ENCODE data around the gene NGLY1.

The NGLY1 gene

GRCh38 chr3:25782938-25783660, at the start of gene NGLY1:
Gene NGLY1, minus strand, starts transcription at chr3:25783443. Its CDS starts 53 bp downstream, at chr3:25783390.
- Mint-ChIP-seq H3K9me3 (no peaks in the 10 kb centered on the region), H3K27me3 (no peaks in the 10 kb centered on the region), H3K4me1 (peaks cover 62% of the 10 kb centered on the region), H3K27ac (peak within 1 kb of the TSS; percentile 84 to 91), H3K4me3 (peak within 1 kb of the TSS; percentile 86 to 87)
- DNase-seq (peak; percentile 84 to 86), ATAC-seq (peak; percentile 95)

- H3K9me3 Mint-ChIP-seq: no peaks in the 10 kb centered on the region
- H3K27ac Mint-ChIP-seq: peak overlapping the region in 1 of 2 donors; percentile 57
- H3K4me1 Mint-ChIP-seq: peaks cover 3% of the 10 kb centered on the region
- H3K4me3 Mint-ChIP-seq: no peak overlapping the region
- peaks cover 11% of the 10 kb centered on the region for H3K27me3 Mint-ChIP-seq
- DNase-seq (no peak), ATAC-seq (no peak)
Measured at GRCh38 chr3:25831578-25831977, 48.3 kb upstream of the NGLY1 start.

DNA sequence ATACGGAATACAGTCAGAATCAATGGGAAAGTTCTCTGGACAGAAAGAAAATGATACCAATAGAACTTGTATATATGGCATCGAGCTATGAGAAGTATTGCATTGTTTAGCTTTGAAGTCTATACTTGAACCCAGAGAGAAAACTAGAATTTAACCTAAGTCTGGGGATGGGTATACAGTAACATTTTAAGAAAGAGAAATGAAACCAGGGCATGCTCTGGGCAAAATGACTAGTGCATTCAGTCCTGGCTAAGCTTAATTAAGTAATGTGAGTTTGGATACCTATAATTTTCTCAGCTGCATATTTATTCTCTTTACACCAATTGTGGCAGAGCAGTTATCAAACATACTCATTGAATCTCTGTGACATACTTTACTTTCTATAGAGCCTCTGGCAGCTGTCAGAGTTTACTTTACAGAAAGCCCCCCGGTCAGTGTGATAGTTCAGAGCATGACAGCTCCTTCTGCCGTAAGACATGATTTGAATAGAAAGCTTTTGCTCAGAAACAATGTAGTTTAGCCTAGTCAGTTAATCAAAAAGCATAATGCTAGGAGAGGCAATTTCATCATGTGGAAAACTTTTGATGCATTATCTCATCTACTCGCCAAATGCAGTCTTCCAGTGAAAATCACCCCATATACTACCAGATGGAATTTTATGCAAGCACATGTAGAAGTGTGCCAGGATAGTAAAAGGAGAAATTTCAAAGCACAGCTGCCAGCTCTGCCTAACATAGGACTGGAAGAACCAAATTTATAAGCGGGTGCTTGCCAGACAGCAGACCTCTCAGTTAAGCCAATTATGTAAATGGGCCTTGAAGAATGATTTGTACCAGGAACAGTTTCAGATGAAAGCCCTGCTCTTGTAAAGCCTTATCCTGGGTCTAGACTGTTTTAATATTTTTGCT, 47.4 kb upstream of the NGLY1 start:
- peaks cover 12% of the 10 kb centered on the region for H3K4me1 Mint-ChIP-seq
- no peak overlapping the region for H3K4me3 Mint-ChIP-seq
- DNase-seq (no peak), ATAC-seq (no peak)
- peaks cover 11% of the 10 kb centered on the region for H3K27me3 Mint-ChIP-seq
- no peaks in the 10 kb centered on the region for H3K9me3 Mint-ChIP-seq
- peak overlapping the region in 1 of 2 donors; percentile 74 for H3K27ac Mint-ChIP-seq

- no peaks in the 10 kb centered on the region for H3K27me3 Mint-ChIP-seq
- H3K4me3 Mint-ChIP-seq: no peak overlapping the region
- no peak for DNase-seq
- no peak for ATAC-seq
- peaks cover 12% of the 10 kb centered on the region for H3K4me1 Mint-ChIP-seq
- H3K27ac Mint-ChIP-seq: peak overlapping the region in 1 of 2 donors; percentile 79
- peaks cover 0 to 4% of the 10 kb centered on the region in 2 donors for H3K9me3 Mint-ChIP-seq
Measured at GRCh38 chr3:25826510-25826909, 43.3 kb upstream of the NGLY1 start.

- peaks cover 0 to 4% of the 10 kb centered on the region in 2 donors for H3K9me3 Mint-ChIP-seq
- no peak overlapping the region for H3K4me3 Mint-ChIP-seq
- no peaks in the 10 kb centered on the region for H3K27me3 Mint-ChIP-seq
- no peak overlapping the region for H3K27ac Mint-ChIP-seq
- peaks cover 12% of the 10 kb centered on the region for H3K4me1 Mint-ChIP-seq
- DNase-seq (no peak), ATAC-seq (no peak)
Measured at GRCh38 chr3:25823314-25823713, 40.1 kb upstream of the NGLY1 start.

- Mint-ChIP-seq H3K4me1 (peaks cover 12% of the 10 kb centered on the region), H3K4me3 (no peak overlapping the region), H3K27ac (no peak overlapping the region), H3K9me3 (peaks cover 0 to 4% of the 10 kb centered on the region in 2 donors), H3K27me3 (no peaks in the 10 kb centered on the region)
- DNase-seq (no peak), ATAC-seq (no peak)
Measured at GRCh38 chr3:25821746-25822573, 38.7 kb upstream of the NGLY1 start.

DNA sequence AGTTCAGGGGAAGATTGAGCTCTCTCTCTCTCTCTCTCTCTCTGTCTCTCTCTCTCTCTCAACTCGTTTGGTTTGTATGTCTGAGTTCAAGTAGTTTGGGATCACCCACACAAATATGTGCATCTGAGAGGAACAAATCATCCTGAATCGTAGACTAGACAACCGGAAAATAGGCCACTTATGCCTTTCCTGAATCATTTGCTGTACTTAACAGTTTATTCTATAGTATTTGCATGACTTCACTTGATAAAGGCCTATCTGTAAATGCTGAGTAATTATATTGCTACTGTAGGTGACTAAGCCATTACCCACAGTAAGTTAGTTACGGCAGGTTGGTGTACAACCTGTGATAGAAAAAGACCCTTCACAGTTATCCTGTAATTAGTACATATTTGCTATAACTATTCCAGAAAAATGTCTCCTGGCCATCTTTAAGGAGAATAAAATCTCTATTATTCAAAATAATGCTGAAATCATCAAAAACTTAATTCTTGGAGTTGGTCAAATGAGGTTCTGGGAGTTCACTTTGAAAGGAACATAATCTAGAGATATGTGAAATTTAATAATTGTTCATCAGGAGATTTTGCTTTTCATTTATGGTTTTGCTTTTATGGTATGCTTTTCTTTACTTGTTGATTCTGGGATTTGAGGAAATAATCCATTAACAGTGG, 37.7 kb upstream of the NGLY1 start:
- Mint-ChIP-seq H3K27me3 (no peaks in the 10 kb centered on the region), H3K27ac (no peak overlapping the region), H3K4me3 (no peak overlapping the region), H3K9me3 (peaks cover 0 to 4% of the 10 kb centered on the region in 2 donors), H3K4me1 (peaks cover 3% of the 10 kb centered on the region)
- DNase-seq (no peak), ATAC-seq (no peak)

- ATAC-seq: no peak
- DNase-seq: no peak
- H3K9me3 Mint-ChIP-seq: peaks cover 0 to 4% of the 10 kb centered on the region in 2 donors
- no peak overlapping the region for H3K27ac Mint-ChIP-seq
- H3K4me1 Mint-ChIP-seq: no peaks in the 10 kb centered on the region
- no peaks in the 10 kb centered on the region for H3K27me3 Mint-ChIP-seq
- no peak overlapping the region for H3K4me3 Mint-ChIP-seq
Measured at GRCh38 chr3:25820366-25820765, 37.1 kb upstream of the NGLY1 start.

DNA sequence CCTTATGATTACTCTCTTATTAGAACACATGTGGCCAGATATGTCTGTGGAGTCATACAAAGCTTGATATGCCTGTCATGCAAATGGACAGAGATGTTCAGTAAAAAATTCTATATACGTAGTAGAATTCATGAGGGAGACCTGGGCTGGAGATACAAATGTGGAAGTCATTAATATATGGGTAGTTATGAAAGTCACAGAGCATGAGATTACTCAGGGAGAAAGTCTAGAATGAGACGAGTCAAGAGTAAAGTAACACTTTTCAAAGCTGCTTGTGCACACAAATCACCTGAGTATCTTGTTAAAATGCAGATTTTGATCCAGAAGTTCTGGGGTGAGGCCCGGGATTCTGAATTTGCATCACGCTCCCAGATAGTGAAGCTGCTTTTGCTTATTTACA, 35.1 kb upstream of the NGLY1 start:
- ATAC-seq: no peak
- Mint-ChIP-seq H3K27me3 (no peaks in the 10 kb centered on the region), H3K4me3 (no peak overlapping the region), H3K27ac (no peak overlapping the region), H3K9me3 (no peaks in the 10 kb centered on the region), H3K4me1 (no peaks in the 10 kb centered on the region)
- DNase-seq: no peak

GRCh38 chr3:25817638-25818037, 34.4 kb upstream of the NGLY1 start:
- Mint-ChIP-seq H3K27me3 (no peaks in the 10 kb centered on the region), H3K4me1 (no peaks in the 10 kb centered on the region), H3K27ac (no peak overlapping the region), H3K4me3 (no peak overlapping the region), H3K9me3 (no peaks in the 10 kb centered on the region)
- ATAC-seq (no peak), DNase-seq (no peak)

- DNase-seq: no peak
- Mint-ChIP-seq H3K4me1 (no peaks in the 10 kb centered on the region), H3K9me3 (no peaks in the 10 kb centered on the region), H3K4me3 (no peak overlapping the region), H3K27ac (no peak overlapping the region), H3K27me3 (no peaks in the 10 kb centered on the region)
- ATAC-seq: peak; percentile 70
Measured at GRCh38 chr3:25817107-25817506, 33.9 kb upstream of the NGLY1 start.

DNA sequence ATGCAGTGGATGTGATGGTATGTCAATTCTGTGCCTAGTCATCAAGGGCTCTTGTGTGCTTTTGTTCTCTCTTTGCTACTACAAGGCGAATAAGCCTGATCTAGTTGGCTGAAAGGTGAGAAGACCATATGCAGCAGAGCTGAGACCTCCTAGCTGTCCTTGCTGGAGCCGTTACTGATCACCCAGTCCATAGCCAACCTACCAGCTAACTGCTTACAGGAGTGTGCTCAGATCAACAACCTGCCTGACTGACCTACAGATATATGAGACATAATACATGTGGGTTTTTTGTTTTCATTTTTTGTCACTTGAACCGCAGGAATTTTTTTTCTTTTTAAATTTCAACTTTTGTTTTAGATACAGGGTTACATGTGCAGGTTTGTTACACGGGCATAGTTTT, 29.4 kb upstream of the NGLY1 start:
- Mint-ChIP-seq H3K4me1 (no peaks in the 10 kb centered on the region), H3K4me3 (no peak overlapping the region), H3K27ac (no peak overlapping the region), H3K9me3 (no peaks in the 10 kb centered on the region), H3K27me3 (peaks cover 9% of the 10 kb centered on the region)
- ATAC-seq (no peak), DNase-seq (no peak)

GRCh38 chr3:25804676-25805075, 21.4 kb upstream of the NGLY1 start:
- ATAC-seq: no peak
- no peak for DNase-seq
- H3K4me1 Mint-ChIP-seq: no peaks in the 10 kb centered on the region
- no peak overlapping the region for H3K4me3 Mint-ChIP-seq
- no peaks in the 10 kb centered on the region for H3K9me3 Mint-ChIP-seq
- H3K27ac Mint-ChIP-seq: no peak overlapping the region
- H3K27me3 Mint-ChIP-seq: peaks cover 17% of the 10 kb centered on the region

DNA sequence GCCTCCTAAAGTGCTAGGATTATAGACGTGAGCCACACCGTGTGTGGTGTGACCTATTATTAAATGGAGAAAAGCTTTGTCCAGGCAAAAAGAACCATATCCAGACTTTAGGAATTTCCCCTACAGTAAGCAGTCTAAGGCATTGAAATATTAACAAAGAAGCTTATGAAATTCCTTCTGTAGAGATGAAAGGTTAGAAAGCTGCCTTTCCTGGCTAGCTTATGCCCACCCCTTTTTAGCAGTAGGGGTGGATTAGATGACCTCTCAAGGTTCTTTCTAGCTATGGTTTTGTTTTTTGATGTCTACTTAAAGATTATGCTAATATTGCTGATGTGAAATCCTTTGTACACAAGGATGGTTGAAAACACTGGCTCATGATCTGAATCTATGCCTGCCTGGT, 20.6 kb upstream of the NGLY1 start:
- no peak overlapping the region for H3K4me3 Mint-ChIP-seq
- no peaks in the 10 kb centered on the region for H3K9me3 Mint-ChIP-seq
- peaks cover 16% of the 10 kb centered on the region for H3K27me3 Mint-ChIP-seq
- no peak for DNase-seq
- no peaks in the 10 kb centered on the region for H3K4me1 Mint-ChIP-seq
- no peak overlapping the region for H3K27ac Mint-ChIP-seq
- no peak for ATAC-seq

GRCh38 chr3:25801786-25802185, 18.5 kb upstream of the NGLY1 start:
- no peak for ATAC-seq
- H3K27me3 Mint-ChIP-seq: peaks cover 14% of the 10 kb centered on the region
- no peak for DNase-seq
- no peak overlapping the region for H3K4me3 Mint-ChIP-seq
- no peak overlapping the region for H3K27ac Mint-ChIP-seq
- H3K9me3 Mint-ChIP-seq: no peaks in the 10 kb centered on the region
- H3K4me1 Mint-ChIP-seq: no peaks in the 10 kb centered on the region
